DND-41 (cell line): ENCODE results near the gene GGTA1.

Experiments
- ATAC-seq: fragments of 200-7000 bp; cut with Tn5 transposase; 3 replicates; pipeline ENCODE4 v1.9.1; 2021; ENCODE audit warnings: low read depth; ENCODE audit not compliant: insufficient read depth
- DNase-seq: peaks from one replicate; pipeline ENCODE4 v3.0.0-alpha.2; 2020
- H2AFZ ChIP-seq: 2 replicates; pipeline ENCODE4 v1.6.0; 2012; ENCODE audit warnings: low read depth, low read length
- H3K27ac ChIP-seq: 2 replicates; pipeline ENCODE4 v1.5.1; 2012; ENCODE audit warnings: low read length, inconsistent platforms
- H3K27me3 ChIP-seq: fragments of 200-600 bp; sonication (generic); 2 replicates; pipeline ENCODE4 v1.6.0; 2012; ENCODE audit warnings: low read length, mild to moderate bottlenecking, inconsistent platforms; ENCODE audit not compliant: insufficient read depth, poor library complexity
- H3K36me3 ChIP-seq: 2 replicates; pipeline ENCODE4 v1.5.1; 2012; ENCODE audit warnings: low read length, inconsistent platforms; ENCODE audit not compliant: insufficient read depth
- H3K4me1 ChIP-seq: 2 replicates; pipeline ENCODE4 v1.5.1; 2012; ENCODE audit warnings: mild to moderate bottlenecking, low read length; ENCODE audit not compliant: insufficient read depth
- H3K4me2 ChIP-seq: 2 replicates; pipeline ENCODE4 v1.6.0; 2012; ENCODE audit warnings: mild to moderate bottlenecking, moderate library complexity, low read length, inconsistent platforms; ENCODE audit not compliant: insufficient read depth
- H3K4me3 ChIP-seq, 2 experiments: fragments of 200-600 bp in 1 of 2; shearing (Covaris generic) in 1 of 2; 2 replicates each; pipeline ENCODE4 v1.5.1; 2012 to 2016; ENCODE audit warnings: inconsistent platforms in 2 of 2, low read length in 2 of 2, mild to moderate bottlenecking in 2 of 2, low read depth in 1 of 2, moderate library complexity in 1 of 2
- H3K79me2 ChIP-seq: 2 replicates; pipeline ENCODE4 v1.6.0; 2012; ENCODE audit warnings: low read length, inconsistent platforms; ENCODE audit not compliant: insufficient read depth
- H3K9ac ChIP-seq: 2 replicates; pipeline ENCODE4 v1.6.0; 2012; ENCODE audit warnings: low read depth, mild to moderate bottlenecking, inconsistent platforms, low read length, moderate library complexity
- H3K9me3 ChIP-seq: 2 replicates; pipeline ENCODE4 v1.5.1; 2012; ENCODE audit warnings: low read length, moderate library complexity, mild to moderate bottlenecking, inconsistent platforms; ENCODE audit not compliant: insufficient read depth, severe bottlenecking
- H4K20me1 ChIP-seq: 2 replicates; pipeline ENCODE4 v1.6.0; 2012; ENCODE audit warnings: low read length; ENCODE audit not compliant: insufficient read depth
- EZH2 ChIP-seq: IDR thresholded peaks from 3 replicates; pipeline ENCODE4 v1.6.1; 2012; ENCODE audit warnings: borderline replicate concordance, low read depth, mild to moderate bottlenecking, moderate library complexity, low read length, inconsistent platforms; ENCODE audit not compliant: severe bottlenecking
- TF ChIP-seq, protein P1 (sequence below): IDR thresholded peaks from 2 replicates; pipeline ENCODE4 v1.5.1; 2012; ENCODE audit warnings: borderline replicate concordance, low read length, moderate library complexity, mild to moderate bottlenecking; ENCODE audit not compliant: poor library complexity, severe bottlenecking; ENCODE audit errors: extremely low read depth

The GGTA1 gene

DNA sequence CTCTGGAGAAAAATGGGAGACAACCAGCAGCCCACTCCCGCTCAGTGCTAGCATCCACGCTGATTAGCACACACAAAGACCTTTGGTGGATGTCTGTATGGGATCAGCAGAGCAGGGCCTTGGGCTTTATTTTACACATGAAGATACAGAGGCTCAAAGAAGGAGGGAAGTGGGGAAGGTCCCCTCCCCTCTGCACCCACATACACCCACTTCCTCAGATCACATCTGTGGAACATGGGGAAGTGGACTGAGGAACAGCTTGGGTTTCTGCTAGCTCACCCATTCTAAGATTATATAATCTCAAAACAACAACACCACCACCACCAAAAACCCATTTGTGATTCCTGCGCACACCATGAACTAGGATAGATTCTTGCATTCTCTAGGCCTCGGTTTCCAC lies 14.0 kb downstream of the GGTA1 start:
- H3K27me3 ChIP-seq = no peaks in the 10 kb centered on the region
- H3K9ac ChIP-seq = no peak overlapping the region
- H3K4me2 ChIP-seq = no peak overlapping the region
- DNase-seq = no peak
- TF ChIP-seq EZH2 = no peak
- TF ChIP-seq, protein P1, sequence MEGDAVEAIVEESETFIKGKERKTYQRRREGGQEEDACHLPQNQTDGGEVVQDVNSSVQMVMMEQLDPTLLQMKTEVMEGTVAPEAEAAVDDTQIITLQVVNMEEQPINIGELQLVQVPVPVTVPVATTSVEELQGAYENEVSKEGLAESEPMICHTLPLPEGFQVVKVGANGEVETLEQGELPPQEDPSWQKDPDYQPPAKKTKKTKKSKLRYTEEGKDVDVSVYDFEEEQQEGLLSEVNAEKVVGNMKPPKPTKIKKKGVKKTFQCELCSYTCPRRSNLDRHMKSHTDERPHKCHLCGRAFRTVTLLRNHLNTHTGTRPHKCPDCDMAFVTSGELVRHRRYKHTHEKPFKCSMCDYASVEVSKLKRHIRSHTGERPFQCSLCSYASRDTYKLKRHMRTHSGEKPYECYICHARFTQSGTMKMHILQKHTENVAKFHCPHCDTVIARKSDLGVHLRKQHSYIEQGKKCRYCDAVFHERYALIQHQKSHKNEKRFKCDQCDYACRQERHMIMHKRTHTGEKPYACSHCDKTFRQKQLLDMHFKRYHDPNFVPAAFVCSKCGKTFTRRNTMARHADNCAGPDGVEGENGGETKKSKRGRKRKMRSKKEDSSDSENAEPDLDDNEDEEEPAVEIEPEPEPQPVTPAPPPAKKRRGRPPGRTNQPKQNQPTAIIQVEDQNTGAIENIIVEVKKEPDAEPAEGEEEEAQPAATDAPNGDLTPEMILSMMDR = no peak
- no peaks in the 10 kb centered on the region for H3K9me3 ChIP-seq
- no peak for ATAC-seq
- no peaks in the 10 kb centered on the region for H3K36me3 ChIP-seq
- H2AFZ ChIP-seq = no peak overlapping the region
- H3K4me1 ChIP-seq = no peaks in the 10 kb centered on the region
- H3K27ac ChIP-seq = no peak overlapping the region
- no peak overlapping the region for H3K4me3 ChIP-seq
- H3K79me2 ChIP-seq = no peaks in the 10 kb centered on the region
- no peaks in the 10 kb centered on the region for H4K20me1 ChIP-seq

DNA sequence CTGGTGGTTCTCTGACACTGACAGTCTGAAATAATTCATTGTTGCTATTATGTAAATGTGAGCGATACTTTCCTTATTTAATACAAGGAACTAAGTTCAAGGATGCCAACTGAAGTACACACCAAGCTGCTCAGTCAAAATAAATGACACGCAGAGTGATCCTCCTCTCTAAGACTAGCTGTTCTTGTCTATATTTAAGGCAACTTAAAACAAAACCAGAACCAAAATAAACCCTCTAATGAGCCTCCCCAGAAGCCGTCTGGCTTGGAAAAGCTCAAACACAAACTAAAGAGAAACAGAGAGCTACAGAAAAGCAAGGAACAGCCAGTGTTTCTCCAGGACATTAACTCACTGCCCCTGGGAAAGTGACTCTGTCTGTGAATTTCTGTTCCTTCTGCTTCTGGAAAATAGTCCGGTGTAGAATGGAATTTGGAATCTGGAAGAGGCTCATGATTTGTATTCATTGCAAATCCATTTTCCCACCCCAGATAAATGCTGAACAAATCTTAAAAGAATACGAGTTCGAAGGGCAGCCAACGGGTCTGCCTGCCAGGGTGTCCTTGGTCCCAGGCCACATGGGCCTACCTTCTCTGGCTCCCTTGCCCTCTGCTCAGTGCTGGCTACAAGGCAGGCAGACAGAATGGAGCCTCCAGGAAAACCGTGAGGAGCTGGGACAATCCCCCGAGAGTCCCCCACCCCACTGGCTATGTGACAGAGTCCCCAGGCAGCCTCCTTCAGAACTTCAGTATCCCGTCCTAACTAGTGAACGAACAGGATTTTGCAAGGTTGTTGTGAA lies 14.8 kb downstream of the GGTA1 start:
- no peak overlapping the region for H3K9ac ChIP-seq
- no peak overlapping the region for H3K4me2 ChIP-seq
- H3K27ac ChIP-seq = no peak overlapping the region
- H4K20me1 ChIP-seq = no peaks in the 10 kb centered on the region
- no peak overlapping the region for H3K4me3 ChIP-seq
- H3K4me1 ChIP-seq = no peaks in the 10 kb centered on the region
- H3K9me3 ChIP-seq = no peaks in the 10 kb centered on the region
- no peak overlapping the region for H2AFZ ChIP-seq
- H3K79me2 ChIP-seq = no peaks in the 10 kb centered on the region
- H3K36me3 ChIP-seq = no peaks in the 10 kb centered on the region
- no peaks in the 10 kb centered on the region for H3K27me3 ChIP-seq
- DNase-seq (no peak), ATAC-seq (no peak)
- TF ChIP-seq, protein P1 = no peak
- TF ChIP-seq EZH2 = no peak

DNA sequence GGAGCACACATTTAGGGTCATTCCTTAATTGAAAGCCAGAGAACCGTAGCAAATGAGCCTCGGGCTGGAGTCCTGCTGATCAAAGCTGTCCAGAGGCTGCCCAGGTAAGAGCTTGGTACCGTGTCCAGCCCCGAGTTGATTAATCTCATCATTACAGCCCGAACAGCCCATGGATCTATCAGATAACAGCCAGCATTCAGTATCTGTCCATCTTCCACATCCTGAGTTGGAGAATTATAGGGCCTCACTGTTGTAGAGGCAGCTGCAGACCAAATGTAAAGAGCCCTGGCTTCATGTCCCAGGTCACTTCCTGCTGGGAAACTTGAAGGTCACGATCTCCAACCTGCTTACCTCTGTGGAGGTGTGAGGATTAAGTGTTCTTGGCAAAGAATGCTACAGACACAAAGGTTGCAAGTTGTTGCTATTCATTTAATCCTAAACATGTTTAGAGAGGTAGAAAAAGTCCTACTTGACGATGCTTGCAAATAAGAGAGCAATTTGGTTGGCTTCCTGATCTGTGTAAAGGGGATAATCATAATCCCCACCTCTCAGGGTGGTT lies 16.1 kb downstream of the GGTA1 start:
- H3K27ac ChIP-seq = no peak overlapping the region
- no peak overlapping the region for H3K9ac ChIP-seq
- DNase-seq (no peak), ATAC-seq (no peak)
- no peak overlapping the region for H3K4me2 ChIP-seq
- H3K4me3 ChIP-seq = no peak overlapping the region
- H4K20me1 ChIP-seq = no peaks in the 10 kb centered on the region
- no peak overlapping the region for H2AFZ ChIP-seq
- TF ChIP-seq, protein P1 = no peak
- no peaks in the 10 kb centered on the region for H3K79me2 ChIP-seq
- no peaks in the 10 kb centered on the region for H3K9me3 ChIP-seq
- no peaks in the 10 kb centered on the region for H3K36me3 ChIP-seq
- no peaks in the 10 kb centered on the region for H3K27me3 ChIP-seq
- no peaks in the 10 kb centered on the region for H3K4me1 ChIP-seq

DNA sequence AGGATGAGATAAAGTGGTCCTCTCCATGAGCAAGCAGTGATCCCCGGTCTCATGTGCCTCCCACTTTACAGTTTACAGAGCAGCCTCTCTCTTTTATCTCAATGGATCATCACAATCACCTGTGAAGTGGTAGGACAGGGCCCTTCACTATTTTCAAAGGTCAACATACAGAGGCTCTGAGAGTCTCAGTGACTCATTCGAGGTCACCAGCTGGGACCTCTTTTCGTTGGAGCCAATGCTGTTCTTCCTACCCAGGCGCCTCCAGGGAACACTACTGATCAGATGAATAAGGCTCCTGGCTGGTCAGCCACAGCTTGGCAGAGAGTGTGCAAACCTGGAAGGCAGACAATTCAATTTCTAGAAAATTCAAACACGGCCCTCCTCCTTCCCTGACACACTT lies 16.6 kb downstream of the GGTA1 start:
- Histone ChIP-seq H2AFZ (no peak overlapping the region), H3K79me2 (no peaks in the 10 kb centered on the region), H4K20me1 (no peaks in the 10 kb centered on the region), H3K4me1 (no peaks in the 10 kb centered on the region), H3K4me2 (no peak overlapping the region), H3K27ac (no peak overlapping the region), H3K9me3 (no peaks in the 10 kb centered on the region), H3K9ac (no peak overlapping the region), H3K4me3 (no peak overlapping the region), H3K36me3 (no peaks in the 10 kb centered on the region), H3K27me3 (no peaks in the 10 kb centered on the region)
- DNase-seq (no peak), ATAC-seq (no peak)
- TF ChIP-seq, protein P1 = no peak
- TF ChIP-seq EZH2 = no peak
